Left colon (tissue), 2 donors: ENCODE data around the gene SORT1. TPM values are rescaled to one million over a fixed set of nuclear protein-coding genes. Genes with fewer than 3 reads are reported as not detected.

Source experiments
- ATAC-seq: fragments of 200-7000 bp; cut with Tn5 transposase; one replicate; pipeline ENCODE4 v1.9.1; 2020; ENCODE audit warnings: mild to moderate bottlenecking, moderate library complexity
- DNase-seq, 2 donors: peaks; one replicate each; pipeline ENCODE4 v3.0.0-alpha.2; 2020
- intact Hi-C, 2 donors: fragments of 100-400 bp; cut with DNase I in 1 of 2; cut with micrococcal nuclease in 1 of 2; formaldehyde crosslinking; loops; one replicate each; pipeline versions ENCODE4 v1.11.2 to v1.14.0; 2022; cut with DNase I, micrococcal nuclease
- total RNA-seq, 2 donors: library from RNA; stranded (reverse); fragmentation: NEBNext Ultra II Directional; extraction: Animal tissue kit (Norgen Biotek cat#: 25700); gene quantifications; one replicate each; pipeline ENCODE4 v1.2.1, GENCODE V29; 2021
- donor health status: DM: no; HTN: no; CAD: no.
- donor health status: DM: yes; HTN: yes; CAD: no.

SORT1 gene
- total RNA-seq, 2 donors from 2014 or later = 123 to 124 TPM

- intact Hi-C loops = no loop called here
- no peak for DNase-seq
- peak; percentile 27 for ATAC-seq
Observed at GRCh38 chr1:109283748-109284600, 113.7 kb downstream of the SORT1 start.

GRCh38 chr1:109282952-109283747 is 114.6 kb downstream of the SORT1 start, which contains the start of gene PSRC1:
PSRC1 (minus strand) TSS chr1:109283145.
- ATAC-seq (peak; percentile 99), DNase-seq (peak; percentile 97 to 98)
- intact Hi-C loops = no loop called here

- DNase-seq = no peak
- peak; percentile 14 for ATAC-seq
- intact Hi-C loops = no loop called here
Observed at GRCh38 chr1:109282497-109282951, 115.2 kb downstream of the SORT1 start.

GRCh38 chr1:109281680-109282496 is 115.8 kb downstream of the SORT1 start:
- intact Hi-C loops = no loop called here
- ATAC-seq = no peak
- no peak for DNase-seq

GRCh38 chr1:109280862-109281261 is 116.9 kb downstream of the SORT1 start:
- ATAC-seq = no peak
- intact Hi-C loops = no loop called here
- DNase-seq = no peak

DNA sequence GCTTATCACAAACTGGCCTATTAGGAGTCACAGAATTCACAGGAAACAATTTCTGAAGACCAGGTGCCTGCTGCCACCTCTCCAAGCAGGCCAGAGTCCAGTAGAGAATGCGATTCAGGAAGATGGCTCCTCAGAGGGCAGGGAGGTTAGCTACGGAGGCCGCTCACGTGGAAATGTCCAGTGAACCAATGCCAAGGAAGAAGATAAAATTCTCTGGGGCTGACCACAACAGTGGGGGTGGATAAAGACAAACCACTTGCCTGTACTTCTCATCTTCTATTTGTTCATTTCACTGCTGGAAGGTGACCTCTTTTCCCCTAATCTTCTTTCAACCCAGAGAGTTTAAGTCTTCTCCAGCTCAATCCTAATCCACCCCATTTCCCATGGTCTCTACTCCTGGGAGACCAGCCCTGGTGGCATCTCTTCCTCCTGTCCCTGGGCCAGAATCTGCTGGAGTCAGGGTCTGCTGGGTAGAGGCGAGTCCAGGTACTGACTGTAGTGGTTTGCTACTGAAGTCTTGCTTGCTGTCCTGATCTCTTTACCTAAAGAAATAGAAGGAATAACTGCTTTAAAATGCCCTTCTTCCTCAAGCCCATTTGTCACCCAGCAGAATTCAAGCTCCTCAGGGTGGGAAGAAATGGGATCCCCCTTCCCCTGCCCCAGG is 118.0 kb downstream of the SORT1 start:
- ATAC-seq (no peak), DNase-seq (no peak)
- intact Hi-C loops = loop anchor here in 1 of 2 donors (5.0 kb wide), 1 partner anchor 118 kb away; the partner anchor contains the start of gene SORT1

DNA sequence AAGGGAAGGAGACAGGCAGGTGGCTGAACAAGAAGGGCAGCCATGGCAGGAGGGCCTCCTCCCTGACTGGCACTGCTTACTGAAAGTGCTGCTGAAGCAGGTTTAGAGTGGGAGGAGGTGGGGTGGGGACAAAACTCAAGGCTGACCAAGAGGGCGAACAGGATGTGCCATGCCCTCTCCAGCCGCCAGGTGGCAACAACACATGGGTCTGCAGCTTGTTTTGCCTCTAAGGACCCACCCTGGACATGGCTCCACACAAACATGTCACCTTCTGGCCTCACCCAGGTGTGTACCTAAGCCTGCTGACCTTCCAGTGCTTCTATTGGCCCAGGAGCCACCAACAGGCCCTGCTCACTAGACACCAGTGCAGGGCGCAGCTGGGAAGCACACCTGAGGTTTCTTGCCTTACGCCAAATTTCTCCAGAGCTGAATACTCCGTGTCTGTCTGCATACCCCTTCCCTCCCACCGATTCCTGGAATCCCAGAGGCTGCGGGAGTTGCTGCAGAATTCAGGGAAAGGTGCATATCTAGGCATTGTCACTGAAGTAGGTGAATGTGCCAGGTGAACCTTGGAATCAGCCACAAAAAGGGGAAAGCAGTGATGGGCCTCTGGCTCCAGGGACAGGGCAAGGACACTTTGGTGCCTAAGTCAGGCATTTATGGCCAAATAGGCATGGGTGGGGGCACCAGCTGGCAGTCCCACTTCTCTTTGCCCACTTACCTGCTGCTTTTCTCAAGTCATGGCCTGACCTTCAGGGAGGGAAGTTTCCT is 120.1 kb downstream of the SORT1 start:
- intact Hi-C loops = loop anchor here in 1 of 2 donors (5.0 kb wide), 1 partner anchor 120 kb away; the partner anchor contains the start of gene SORT1
- ATAC-seq (peak; percentile 89), DNase-seq (peak; percentile 88 to 91)

DNA sequence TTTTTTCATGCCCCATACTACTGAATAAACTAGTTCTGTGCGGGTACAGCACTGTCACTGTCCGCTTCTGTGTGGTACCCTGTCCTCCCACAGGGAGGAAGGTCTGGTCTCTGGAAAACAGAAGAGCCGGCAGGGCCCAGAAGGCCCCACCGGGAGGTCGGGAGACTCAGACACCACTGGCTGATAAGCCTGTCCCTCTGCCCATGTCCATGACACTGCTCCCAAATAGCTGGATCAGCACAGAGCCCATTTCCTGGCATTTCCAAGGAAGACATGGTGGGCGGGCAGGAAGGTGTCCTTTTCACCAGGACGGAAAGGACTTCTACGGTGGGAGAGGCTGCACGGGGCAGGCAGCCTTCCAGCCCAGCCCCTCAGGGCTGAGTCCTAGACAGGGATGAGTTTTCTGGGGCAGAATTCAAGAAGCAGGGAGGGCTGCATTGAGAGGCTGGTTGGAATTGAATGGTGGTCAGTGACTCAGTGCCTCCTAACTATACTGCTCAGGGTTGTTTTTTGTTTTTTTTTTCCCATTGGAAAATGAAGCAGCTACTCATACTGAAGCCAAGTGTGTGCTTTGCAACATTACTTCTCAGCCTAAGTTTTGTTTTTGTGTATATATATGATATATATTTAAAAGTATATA is 121.9 kb downstream of the SORT1 start:
- ATAC-seq (no peak), DNase-seq (peak in 1 of 2 donors; percentile 20)
- intact Hi-C loops = loop anchor here in 1 of 2 donors (5.0 kb wide), 1 partner anchor 121 kb away; the partner anchor contains the start of gene SORT1

- DNase-seq (peak; percentile 44 to 49), ATAC-seq (peak; percentile 55)
- intact Hi-C loops = loop anchor here (5.0 kb wide), 2 partner anchors 122 to 127 kb away; partner anchors contain the start of gene SORT1 (in 1 of the 2)
Observed at GRCh38 chr1:109274533-109275476, 122.9 kb downstream of the SORT1 start.

- DNase-seq = peak in 1 of 2 donors; percentile 19
- no peak for ATAC-seq
- intact Hi-C loops = loop anchor here in 1 of 2 donors (5.0 kb wide), 1 partner anchor 129 kb away; no protein-coding TSS in a partner anchor
Observed at GRCh38 chr1:109273570-109274288, 124.0 kb downstream of the SORT1 start.

- intact Hi-C loops = loop anchor here in 1 of 2 donors (5.0 kb wide), 1 partner anchor 129 kb away; no protein-coding TSS in a partner anchor
- ATAC-seq (no peak), DNase-seq (peak in 1 of 2 donors; percentile 18)
Observed at GRCh38 chr1:109272831-109273547, 124.7 kb downstream of the SORT1 start.

GRCh38 chr1:109272021-109272799 is 125.5 kb downstream of the SORT1 start:
- DNase-seq = peak in 1 of 2 donors; percentile 22
- no peak for ATAC-seq
- intact Hi-C loops = loop anchor here in 1 of 2 donors (5.0 kb wide), 1 partner anchor 130 kb away; no protein-coding TSS in a partner anchor

DNA sequence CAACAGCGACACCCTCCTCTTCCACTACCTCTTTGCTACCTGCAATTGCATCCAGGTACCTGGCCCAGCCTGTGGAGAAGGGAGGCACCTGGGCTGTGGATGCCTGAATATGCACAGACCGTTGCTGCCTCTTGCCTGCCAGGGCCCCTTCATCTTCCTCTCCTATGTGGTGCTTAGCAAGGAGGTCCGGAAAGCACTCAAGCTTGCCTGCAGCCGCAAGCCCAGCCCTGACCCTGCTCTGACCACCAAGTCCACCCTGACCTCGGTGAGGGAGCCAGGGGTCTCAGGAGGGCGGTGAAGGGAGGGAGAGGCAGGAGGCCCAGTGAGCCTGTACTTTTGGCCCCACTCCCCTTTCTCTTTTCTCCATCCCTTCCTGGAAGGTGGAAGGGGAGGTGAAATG is 126.3 kb downstream of the SORT1 start:
- intact Hi-C loops = loop anchor here in 1 of 2 donors (5.0 kb wide), 1 partner anchor 131 kb away; no protein-coding TSS in a partner anchor
- ATAC-seq = no peak
- DNase-seq = peak in 1 of 2 donors; percentile 17
